KMS-11 (cell line): ENCODE results near the gene UQCR11.

ENCODE experiments used
- H2AFZ ChIP-seq: fragments of 200-600 bp; sonication (generic); 2 replicates; pipeline ENCODE4 v1.6.1; 2016; ENCODE audit warnings: antibody characterized with exemption, mixed run types, low read depth
- H3K27ac ChIP-seq: fragments of 200-600 bp; sonication (generic); 2 replicates; pipeline ENCODE4 v1.6.1; 2016; ENCODE audit warnings: mild to moderate bottlenecking, mixed run types
- H3K27me3 ChIP-seq: fragments of 200-600 bp; sonication (generic); 2 replicates; pipeline ENCODE4 v1.6.1; 2017; ENCODE audit warnings: mild to moderate bottlenecking, low read depth, mixed run types, moderate library complexity; ENCODE audit not compliant: insufficient read depth
- H3K36me3 ChIP-seq: fragments of 200-600 bp; sonication (generic); 2 replicates; pipeline ENCODE4 v1.6.1; 2017; ENCODE audit warnings: mild to moderate bottlenecking, mixed run types; ENCODE audit not compliant: insufficient read depth
- H3K4me1 ChIP-seq: fragments of 200-600 bp; sonication (generic); 2 replicates; pipeline ENCODE4 v1.6.1; 2016; ENCODE audit warnings: mild to moderate bottlenecking, low read depth, mixed run types; ENCODE audit not compliant: poor library complexity, severe bottlenecking
- H3K4me2 ChIP-seq: fragments of 200-600 bp; sonication (generic); 2 replicates; pipeline ENCODE4 v1.7.0; 2016; ENCODE audit warnings: mild to moderate bottlenecking, mixed run types
- H3K4me3 ChIP-seq: fragments of 200-600 bp; sonication (generic); IDR thresholded peaks from 2 replicates; pipeline ENCODE4 v1.6.1; 2017; ENCODE audit warnings: low read depth, low read length, mixed read lengths; ENCODE audit not compliant: insufficient read depth
- H3K79me2 ChIP-seq: fragments of 200-600 bp; sonication (generic); 2 replicates; pipeline ENCODE4 v1.6.1; 2016; ENCODE audit warnings: low read depth, mixed run types; ENCODE audit not compliant: insufficient read depth
- H3K9ac ChIP-seq: fragments of 200-600 bp; sonication (generic); 2 replicates; pipeline ENCODE4 v1.6.1; 2016; ENCODE audit warnings: mild to moderate bottlenecking, mixed run types
- H4K20me1 ChIP-seq: fragments of 200-600 bp; sonication (generic); 2 replicates; pipeline ENCODE4 v1.6.1; 2016; ENCODE audit warnings: mild to moderate bottlenecking, mixed run types; ENCODE audit not compliant: insufficient read depth
- TF ChIP-seq, protein P1 (sequence below): fragments of 200-600 bp; sonication (generic); conservative IDR thresholded peaks from 2 replicates; pipeline ENCODE4 v1.6.1; 2017; ENCODE audit warnings: low read depth, mild to moderate bottlenecking, antibody characterized with exemption, low read length, moderate library complexity, mixed read lengths

Gene UQCR11

DNA sequence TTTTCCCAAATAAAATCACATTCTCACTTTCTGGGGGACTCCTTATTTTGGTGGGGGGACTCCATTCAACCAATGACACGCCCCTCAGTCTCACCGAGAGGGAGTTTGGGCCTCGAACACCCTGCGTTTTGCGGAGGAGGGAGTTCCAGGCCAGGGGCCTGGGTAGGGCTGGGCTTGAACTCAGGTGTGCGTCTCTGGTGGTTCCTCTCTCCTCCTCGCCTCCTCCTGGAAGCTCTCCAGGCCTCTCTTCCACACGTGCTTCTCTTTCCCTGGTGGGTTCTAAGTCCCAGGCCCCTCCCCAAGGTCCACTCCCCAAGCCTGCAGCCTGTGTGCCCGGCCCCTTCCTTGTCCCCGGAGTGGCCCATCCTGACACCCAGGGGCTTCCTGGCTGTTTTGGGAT, 51.8 kb downstream of the UQCR11 start:
- Histone ChIP-seq H3K4me1 (no peaks in the 10 kb centered on the region), H3K79me2 (no peaks in the 10 kb centered on the region), H3K27me3 (peaks cover 6% of the 10 kb centered on the region; the same call in 1 of the 2 replicates), H2AFZ (no peak overlapping the region), H3K4me3 (no peak overlapping the region), H3K4me2 (no peak overlapping the region), H3K36me3 (no peaks in the 10 kb centered on the region), H4K20me1 (no peaks in the 10 kb centered on the region), H3K27ac (no peak overlapping the region), H3K9ac (no peak overlapping the region)
- TF ChIP-seq, protein P1, sequence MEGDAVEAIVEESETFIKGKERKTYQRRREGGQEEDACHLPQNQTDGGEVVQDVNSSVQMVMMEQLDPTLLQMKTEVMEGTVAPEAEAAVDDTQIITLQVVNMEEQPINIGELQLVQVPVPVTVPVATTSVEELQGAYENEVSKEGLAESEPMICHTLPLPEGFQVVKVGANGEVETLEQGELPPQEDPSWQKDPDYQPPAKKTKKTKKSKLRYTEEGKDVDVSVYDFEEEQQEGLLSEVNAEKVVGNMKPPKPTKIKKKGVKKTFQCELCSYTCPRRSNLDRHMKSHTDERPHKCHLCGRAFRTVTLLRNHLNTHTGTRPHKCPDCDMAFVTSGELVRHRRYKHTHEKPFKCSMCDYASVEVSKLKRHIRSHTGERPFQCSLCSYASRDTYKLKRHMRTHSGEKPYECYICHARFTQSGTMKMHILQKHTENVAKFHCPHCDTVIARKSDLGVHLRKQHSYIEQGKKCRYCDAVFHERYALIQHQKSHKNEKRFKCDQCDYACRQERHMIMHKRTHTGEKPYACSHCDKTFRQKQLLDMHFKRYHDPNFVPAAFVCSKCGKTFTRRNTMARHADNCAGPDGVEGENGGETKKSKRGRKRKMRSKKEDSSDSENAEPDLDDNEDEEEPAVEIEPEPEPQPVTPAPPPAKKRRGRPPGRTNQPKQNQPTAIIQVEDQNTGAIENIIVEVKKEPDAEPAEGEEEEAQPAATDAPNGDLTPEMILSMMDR, result no peak

DNA sequence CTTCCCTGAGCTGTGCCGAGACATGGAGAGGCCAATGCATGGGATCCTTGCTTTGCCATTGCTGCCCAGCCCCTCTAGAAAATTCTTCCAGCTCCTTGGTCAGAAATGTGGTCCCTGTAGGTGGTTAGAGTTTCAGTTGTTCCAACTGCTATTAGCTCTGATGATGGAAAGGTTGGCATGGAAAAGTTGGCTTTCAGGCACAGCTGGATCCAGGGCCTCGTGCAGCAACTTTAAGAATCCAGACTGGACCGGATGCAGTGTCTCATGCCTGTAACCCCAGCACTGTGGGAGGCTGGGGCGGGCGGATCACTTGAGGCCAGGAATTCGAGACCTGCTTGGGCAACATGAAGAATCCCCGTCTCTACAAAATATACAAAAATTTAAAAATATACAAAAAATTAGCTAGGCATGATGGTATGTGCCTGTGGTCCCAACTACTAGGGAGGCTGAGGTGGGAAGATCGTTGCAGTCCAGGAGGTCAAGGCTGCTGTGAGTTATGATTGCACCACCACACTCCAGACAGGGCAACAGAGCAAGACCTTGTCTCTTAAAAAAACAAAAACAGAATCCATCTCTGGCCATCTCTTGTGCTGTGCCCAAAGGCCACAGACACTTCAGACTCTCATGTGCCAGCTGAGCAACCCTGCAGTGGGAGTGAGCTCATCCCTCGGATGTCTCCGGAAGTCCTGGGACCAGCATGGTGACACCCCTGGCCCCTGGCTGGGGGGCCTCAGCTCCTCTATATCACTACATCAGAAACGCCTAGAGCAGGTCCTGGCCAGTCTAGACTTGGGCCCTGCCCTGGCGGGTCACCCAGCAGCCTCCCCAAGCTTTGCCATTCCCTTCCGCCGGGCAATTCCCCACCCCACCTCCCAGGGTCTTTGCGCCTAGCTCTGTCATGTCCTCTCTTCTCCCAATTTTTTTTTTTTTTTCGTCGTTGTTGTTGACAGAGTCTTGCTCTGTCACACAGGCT, 53.9 kb downstream of the UQCR11 start:
- no peak overlapping the region for H3K9ac ChIP-seq
- TF ChIP-seq, protein P1, result no peak

DNA sequence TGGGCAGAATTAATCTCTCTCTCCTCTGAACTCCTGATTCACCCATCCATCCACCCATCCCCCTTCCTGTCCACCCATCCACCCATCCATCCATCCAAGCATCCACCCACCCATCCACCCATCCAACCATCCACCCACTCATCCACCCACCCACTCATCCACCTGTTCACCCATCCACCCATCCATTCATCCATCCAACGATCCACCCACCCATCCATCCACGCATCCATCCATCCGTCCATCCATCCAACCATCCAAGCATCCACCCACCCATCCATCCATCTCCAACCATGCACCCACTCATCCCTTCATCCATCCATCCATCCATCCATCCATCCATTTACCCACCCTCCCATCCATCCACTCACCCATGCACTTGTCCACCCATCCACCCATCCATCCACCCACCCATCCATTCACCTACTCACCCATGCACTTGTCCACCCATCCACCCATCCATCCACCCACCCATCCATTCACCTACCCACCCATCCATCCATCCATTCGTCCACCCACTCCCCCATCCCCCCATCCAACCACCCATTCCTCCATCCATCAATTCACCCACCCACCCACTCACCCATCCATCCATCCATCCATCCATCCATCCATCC, 55.8 kb downstream of the UQCR11 start:
- H3K79me2 ChIP-seq, result no peaks in the 10 kb centered on the region
- no peak overlapping the region for H3K27ac ChIP-seq
- H3K36me3 ChIP-seq, result no peaks in the 10 kb centered on the region
- no peak overlapping the region for H3K4me3 ChIP-seq
- H4K20me1 ChIP-seq, result no peaks in the 10 kb centered on the region
- H3K9ac ChIP-seq, result no peak overlapping the region
- H2AFZ ChIP-seq, result no peak overlapping the region
- H3K27me3 ChIP-seq, result peaks cover 35% of the 10 kb centered on the region
- H3K4me1 ChIP-seq, result no peaks in the 10 kb centered on the region
- no peak overlapping the region for H3K4me2 ChIP-seq
- TF ChIP-seq, protein P1, result no peak

More for the DNA sequence above, 53.9 kb downstream of the UQCR11 start:
- H3K36me3 ChIP-seq, result no peaks in the 10 kb centered on the region
- no peak overlapping the region for H3K4me2 ChIP-seq
- no peak overlapping the region for H2AFZ ChIP-seq
- no peaks in the 10 kb centered on the region for H3K79me2 ChIP-seq
- H3K4me3 ChIP-seq, result no peak overlapping the region
- no peaks in the 10 kb centered on the region for H3K4me1 ChIP-seq
- H4K20me1 ChIP-seq, result no peaks in the 10 kb centered on the region
- no peak overlapping the region for H3K27ac ChIP-seq
- H3K27me3 ChIP-seq, result peaks cover 20% of the 10 kb centered on the region; the same call in 1 of the 2 replicates
